Breast epithelium (tissue), 3 donors: Measurements from ENCODE around the gene ST6GALNAC4.

Source experiments
- CTCF ChIP-seq, 3 donors: fragments of 450-650 bp; IDR thresholded peaks; one replicate each; pipeline ENCODE4 v1.5.1; 2016 to 2017; ENCODE audit warnings: antibody characterized with exemption in 3 of 3, mild to moderate bottlenecking in 3 of 3, moderate library complexity in 3 of 3
- POLR2AphosphoS5 ChIP-seq, 3 donors: sonication (generic); formaldehyde crosslinking; IDR thresholded peaks; one replicate each; pipeline ENCODE4 v1.6.1; 2017; ENCODE audit warnings: antibody characterized with exemption in 3 of 3

GRCh38 chr9:127962278-127962677 is 45.4 kb upstream of the ST6GALNAC4 start:
- TF ChIP-seq CTCF (IDR thresholded peaks at IDR 0.05) (no peak), POLR2AphosphoS5 (IDR thresholded peaks at IDR 0.05) (no peak)
